Measurements from ENCODE around the gene OTOG.

OTOG gene

DNA sequence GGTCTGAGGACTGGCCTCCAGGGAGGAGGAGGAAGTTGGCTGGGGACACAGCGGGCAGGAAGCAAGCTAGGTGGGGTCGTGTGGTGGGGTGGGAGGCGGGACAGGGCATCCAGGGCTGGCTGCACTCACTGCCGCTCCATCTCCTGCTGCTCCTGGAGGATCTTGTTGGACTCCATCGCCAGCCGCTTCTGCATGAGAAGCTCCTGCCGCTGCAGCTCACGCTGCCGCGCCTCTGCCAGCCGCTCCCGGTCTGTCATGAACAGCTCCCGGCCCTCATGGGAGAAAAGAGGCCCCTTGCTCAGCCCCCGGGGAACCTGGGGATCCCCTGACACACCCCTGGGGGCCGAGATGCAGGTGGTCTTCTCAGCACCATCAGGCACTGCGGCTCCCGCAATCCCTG, 24.4 kb upstream of the OTOG start:
- in situ Hi-C loops (cut with MboI; ENCODE audit: low sequenced_read_pairs, unreplicated experiment) = no loop called here
- no peak for DNase-seq (ENCODE audit: low spot score)
- TF ChIP-seq, protein P1, sequence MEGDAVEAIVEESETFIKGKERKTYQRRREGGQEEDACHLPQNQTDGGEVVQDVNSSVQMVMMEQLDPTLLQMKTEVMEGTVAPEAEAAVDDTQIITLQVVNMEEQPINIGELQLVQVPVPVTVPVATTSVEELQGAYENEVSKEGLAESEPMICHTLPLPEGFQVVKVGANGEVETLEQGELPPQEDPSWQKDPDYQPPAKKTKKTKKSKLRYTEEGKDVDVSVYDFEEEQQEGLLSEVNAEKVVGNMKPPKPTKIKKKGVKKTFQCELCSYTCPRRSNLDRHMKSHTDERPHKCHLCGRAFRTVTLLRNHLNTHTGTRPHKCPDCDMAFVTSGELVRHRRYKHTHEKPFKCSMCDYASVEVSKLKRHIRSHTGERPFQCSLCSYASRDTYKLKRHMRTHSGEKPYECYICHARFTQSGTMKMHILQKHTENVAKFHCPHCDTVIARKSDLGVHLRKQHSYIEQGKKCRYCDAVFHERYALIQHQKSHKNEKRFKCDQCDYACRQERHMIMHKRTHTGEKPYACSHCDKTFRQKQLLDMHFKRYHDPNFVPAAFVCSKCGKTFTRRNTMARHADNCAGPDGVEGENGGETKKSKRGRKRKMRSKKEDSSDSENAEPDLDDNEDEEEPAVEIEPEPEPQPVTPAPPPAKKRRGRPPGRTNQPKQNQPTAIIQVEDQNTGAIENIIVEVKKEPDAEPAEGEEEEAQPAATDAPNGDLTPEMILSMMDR (IDR thresholded peaks at IDR 0.05; ENCODE audit: borderline replicate concordance, control extremely low read depth, extremely low read depth, insufficient read depth, missing control alignments) = no peak

DNA sequence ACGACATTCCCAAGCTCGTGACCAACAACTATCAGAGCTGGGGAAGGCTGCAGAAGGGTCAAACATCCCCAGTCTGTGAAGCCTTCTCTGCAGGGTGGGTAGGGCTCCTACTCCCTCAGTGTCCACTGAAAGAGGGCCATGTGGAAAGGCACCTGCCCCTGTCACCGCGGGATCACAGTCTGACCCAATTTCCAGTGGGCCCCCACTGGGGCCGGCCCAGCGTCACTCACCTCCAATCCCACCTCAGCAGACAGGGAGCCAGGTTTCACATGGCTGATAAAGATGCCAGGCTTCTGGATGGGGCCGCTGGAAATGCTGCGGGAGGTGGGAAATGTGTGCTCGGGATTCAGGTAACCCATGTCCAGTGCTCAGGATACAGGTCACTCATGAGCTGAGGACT, 22.8 kb upstream of the OTOG start:
- TF ChIP-seq, protein P1 (IDR thresholded peaks at IDR 0.05; ENCODE audit: borderline replicate concordance, control extremely low read depth, extremely low read depth, insufficient read depth, missing control alignments) = no peak
- in situ Hi-C loops (cut with MboI; ENCODE audit: low sequenced_read_pairs, unreplicated experiment) = no loop called here
- no peak for DNase-seq (ENCODE audit: low spot score)

DNA sequence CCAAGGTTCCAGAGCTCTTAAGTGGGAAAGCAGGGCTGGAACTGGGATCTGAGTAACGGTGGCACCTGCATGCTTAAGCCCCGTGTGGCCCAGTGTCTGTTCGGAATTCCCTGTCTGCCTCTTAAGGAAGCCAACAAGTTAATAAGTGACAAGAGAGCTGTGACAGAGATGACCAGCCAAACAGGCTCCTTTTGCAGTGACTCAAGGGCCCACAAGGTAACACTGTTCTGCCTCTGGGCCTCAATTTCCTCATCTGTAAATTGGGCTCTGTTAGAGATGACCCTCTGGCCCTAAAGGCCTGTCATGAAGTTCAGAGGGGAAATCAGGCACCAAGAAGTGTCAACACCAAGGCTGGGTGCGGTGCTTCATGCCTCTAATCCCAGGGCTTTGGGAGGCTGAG, 21.5 kb upstream of the OTOG start:
- TF ChIP-seq, protein P1 (IDR thresholded peaks at IDR 0.05; ENCODE audit: borderline replicate concordance, control extremely low read depth, extremely low read depth, insufficient read depth, missing control alignments) = no peak
- in situ Hi-C loops (cut with MboI; ENCODE audit: low sequenced_read_pairs, unreplicated experiment) = no loop called here
- no peak for DNase-seq (ENCODE audit: low spot score)

DNA sequence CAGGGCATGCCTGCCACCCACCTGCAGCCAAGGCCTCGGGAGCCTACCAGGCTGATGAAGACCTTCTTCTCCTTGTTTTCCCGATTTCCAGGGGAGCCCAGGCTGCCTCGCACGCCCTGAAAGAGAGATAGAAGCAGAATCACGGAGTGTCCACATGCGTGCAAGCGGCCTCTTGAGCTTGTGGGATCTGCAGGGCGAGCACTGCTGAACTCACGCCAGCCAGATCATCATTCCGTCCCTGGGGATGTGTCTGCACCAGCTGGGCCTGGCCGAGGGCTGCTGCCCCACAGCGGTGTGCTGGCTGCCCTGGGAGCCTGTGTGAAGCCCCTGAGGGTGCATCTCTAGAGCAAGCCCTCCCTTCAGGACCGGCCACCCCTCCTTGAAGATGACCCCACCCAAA, 20.7 kb upstream of the OTOG start:
- in situ Hi-C loops (cut with MboI; ENCODE audit: low sequenced_read_pairs, unreplicated experiment) = no loop called here
- TF ChIP-seq, protein P1 (IDR thresholded peaks at IDR 0.05; ENCODE audit: borderline replicate concordance, control extremely low read depth, extremely low read depth, insufficient read depth, missing control alignments) = no peak
- DNase-seq (ENCODE audit: low spot score) = no peak

DNA sequence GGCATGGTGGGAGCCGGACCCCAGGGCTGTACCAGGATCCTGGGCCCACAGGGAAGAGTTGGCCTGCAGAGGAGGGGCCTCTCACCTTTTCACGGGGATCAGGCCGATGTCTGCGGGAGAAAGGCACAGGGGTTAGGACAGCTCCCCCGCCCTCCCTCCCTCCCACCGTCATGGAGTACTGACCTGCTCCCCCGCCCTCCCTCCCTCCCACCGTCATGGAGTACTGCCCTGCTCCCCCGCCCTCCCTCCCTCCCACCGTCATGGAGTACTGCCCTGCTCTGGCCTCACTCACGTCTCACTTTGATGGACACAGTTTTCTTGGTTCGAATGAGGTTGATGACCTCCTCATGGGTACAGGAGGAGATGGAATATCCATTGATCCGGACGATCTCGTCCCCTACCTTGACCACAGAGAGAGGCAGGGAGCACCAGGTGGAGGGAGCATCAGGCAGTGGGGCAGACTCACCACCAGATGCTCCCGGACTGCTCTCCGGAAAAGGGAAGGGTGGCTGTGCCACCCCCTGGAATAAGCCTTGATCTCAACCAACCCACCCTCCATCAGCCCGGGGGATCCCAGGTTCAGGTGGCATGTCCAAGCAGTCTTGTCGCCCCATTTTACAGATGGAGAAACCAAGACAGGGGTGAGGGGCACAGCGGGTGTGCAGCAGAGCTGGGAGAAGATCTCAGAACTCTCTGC, 20.0 kb upstream of the OTOG start:
- DNase-seq (ENCODE audit: low spot score) = no peak
- TF ChIP-seq, protein P1 (IDR thresholded peaks at IDR 0.05; ENCODE audit: borderline replicate concordance, control extremely low read depth, extremely low read depth, insufficient read depth, missing control alignments) = no peak
- in situ Hi-C loops (cut with MboI; ENCODE audit: low sequenced_read_pairs, unreplicated experiment) = no loop called here

DNA sequence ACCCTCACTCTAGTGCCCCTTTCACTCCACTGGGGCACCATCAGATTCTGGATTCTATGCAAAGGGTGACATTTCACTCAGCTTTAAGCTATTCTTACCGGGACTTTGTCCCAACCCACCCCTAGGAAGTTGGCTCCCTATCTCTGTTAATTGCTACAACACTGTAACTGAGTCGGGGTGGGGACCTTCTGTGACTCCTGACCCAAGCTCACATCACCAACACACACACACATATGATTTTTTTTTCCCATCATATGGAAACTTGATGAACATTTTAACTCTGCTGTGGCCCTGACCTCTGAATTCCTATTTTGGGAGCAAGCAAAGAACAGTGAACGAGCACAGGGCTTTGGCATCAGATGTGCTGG, 19.4 kb upstream of the OTOG start:
- DNase-seq (ENCODE audit: low spot score) = no peak
- TF ChIP-seq, protein P1 (IDR thresholded peaks at IDR 0.05; ENCODE audit: borderline replicate concordance, control extremely low read depth, extremely low read depth, insufficient read depth, missing control alignments) = no peak
- in situ Hi-C loops (cut with MboI; ENCODE audit: low sequenced_read_pairs, unreplicated experiment) = no loop called here
